HepG2 (cell line): ENCODE results near the gene MIA2. TPM values are rescaled to one million over a fixed set of nuclear protein-coding genes. Genes with fewer than 3 reads are reported as not detected.

Experiments used
- AHDC1 ChIP-seq: sonication (generic); formaldehyde crosslinking; IDR thresholded peaks from 2 replicates; pipeline ENCODE4 v1.5.1; 2020; ENCODE audit warnings: mild to moderate bottlenecking, missing genetic modification reagents, borderline replicate concordance
- DRAP1 ChIP-seq: IDR thresholded peaks from 2 replicates; pipeline ENCODE4 v1.6.1; 2016; ENCODE audit warnings: missing genetic modification reagents, missing compliant biosample characterization
- HNRNPLL ChIP-seq: fragments of 200-400 bp; formaldehyde crosslinking; IDR thresholded peaks from 2 replicates; pipeline ENCODE4 v1.6.1; 2017; ENCODE audit warnings: mild to moderate bottlenecking, low read depth, low read length; ENCODE audit not compliant: poor library complexity, severe bottlenecking
- HOXA5 ChIP-seq: sonication (generic); formaldehyde crosslinking; IDR thresholded peaks from 2 replicates; pipeline ENCODE4 v1.4.0; 2020; ENCODE audit warnings: missing genetic modification reagents
- KDM2A ChIP-seq: sonication (generic); formaldehyde crosslinking; IDR thresholded peaks from 2 replicates; pipeline ENCODE4 v1.4.0; 2020; ENCODE audit warnings: low read depth, missing genetic modification reagents, borderline replicate concordance
- MIER3 ChIP-seq: IDR thresholded peaks from 2 replicates; pipeline ENCODE4 v1.6.1; 2016; ENCODE audit warnings: missing compliant biosample characterization, borderline replicate concordance
- PHF8 ChIP-seq: sonication (generic); formaldehyde crosslinking; IDR thresholded peaks from 2 replicates; pipeline ENCODE4 v1.5.0; 2020; ENCODE audit warnings: missing genetic modification reagents
- SOX5 ChIP-seq: IDR thresholded peaks from 2 replicates; pipeline ENCODE4 v1.6.1; 2016; ENCODE audit warnings: borderline replicate concordance
- TEAD3 ChIP-seq: optimal IDR thresholded peaks from 2 replicates; pipeline ENCODE3; 2016; ENCODE audit warnings: borderline replicate concordance
- XBP1 ChIP-seq: sonication (generic); formaldehyde crosslinking; IDR thresholded peaks from 2 replicates; pipeline ENCODE4 v1.5.0; 2020; ENCODE audit warnings: missing genetic modification reagents
- ZBTB21 ChIP-seq: sonication (generic); formaldehyde crosslinking; IDR thresholded peaks from 2 replicates; pipeline ENCODE4 v1.4.0; 2020; ENCODE audit warnings: missing genetic modification reagents
- ZNF33A ChIP-seq: sonication (generic); formaldehyde crosslinking; IDR thresholded peaks from 2 replicates; pipeline ENCODE4 v1.5.1; 2020; ENCODE audit warnings: missing genetic modification reagents, mild to moderate bottlenecking, moderate library complexity, borderline replicate concordance
- ZNF530 ChIP-seq: sonication (generic); formaldehyde crosslinking; IDR thresholded peaks from 2 replicates; pipeline ENCODE4 v1.5.0; 2020; ENCODE audit warnings: low read depth, mild to moderate bottlenecking, missing genetic modification reagents
- ZNF557 ChIP-seq: sonication (generic); formaldehyde crosslinking; IDR thresholded peaks from 2 replicates; pipeline ENCODE4 v1.4.0; 2020; ENCODE audit warnings: missing genetic modification reagents
- ZNF563 ChIP-seq: sonication (generic); formaldehyde crosslinking; IDR thresholded peaks from 2 replicates; pipeline ENCODE4 v1.8.0; 2022; ENCODE audit warnings: mild to moderate bottlenecking, moderate library complexity, missing genetic modification reagents
- ZNF564 ChIP-seq: sonication (generic); formaldehyde crosslinking; IDR thresholded peaks from 2 replicates; pipeline ENCODE4 v1.8.1; 2023; ENCODE audit warnings: mild to moderate bottlenecking, missing genetic modification reagents
- ZNF616 ChIP-seq: sonication (generic); formaldehyde crosslinking; IDR thresholded peaks from 2 replicates; pipeline ENCODE4 v1.5.0; 2020; ENCODE audit warnings: low read depth, mild to moderate bottlenecking, missing genetic modification reagents
- polyA plus RNA-seq, 8 experiments: library from polyadenylated mRNA; depleted of rRNA in 3 of 8; stranded (reverse) in 7 of 8; unstranded in 1 of 8; fragments of >200 nt; fragmentation: Illumina TruSeq in 4 of 8; extraction: Trizol in 4 of 8; gene quantifications; 2 replicates each; pipeline versions ENCODE4 v1.2.1 to v1.2.3, GENCODE V29; 2011 to 2016; ENCODE audit warnings: low read depth in 4 of 8, missing spikeins in 1 of 8, mixed read lengths in 1 of 8; ENCODE audit not compliant: insufficient read depth in 1 of 8
- total RNA-seq, 5 experiments: library from RNA; depleted of rRNA; stranded (reverse); fragments of >200 nt; fragmentation: Illumina TruSeq; extraction: Trizol; gene quantifications; 2 replicates each; pipeline ENCODE4 v1.2.3, GENCODE V29; 2016; ENCODE audit warnings: low read depth in 1 of 5
- TF ChIP-seq, protein P1 (sequence below): sonication (generic); formaldehyde crosslinking; IDR thresholded peaks from 2 replicates; pipeline ENCODE4 v1.8.1; 2023; ENCODE audit warnings: mild to moderate bottlenecking, moderate library complexity, missing genetic modification reagents
- TF ChIP-seq, protein P2 (sequence below): sonication (generic); formaldehyde crosslinking; conservative IDR thresholded peaks from 2 replicates; pipeline ENCODE4 v1.4.0; 2020; ENCODE audit warnings: missing genetic modification reagents
- TF ChIP-seq, protein P3 (sequence below): sonication (generic); formaldehyde crosslinking; IDR thresholded peaks from 2 replicates; pipeline ENCODE4 v1.4.0; 2020; ENCODE audit warnings: mild to moderate bottlenecking, missing genetic modification reagents

Gene MIA2
- total and polyA plus RNA-seq, 2 of the 13 experiments (the other 11 are each of a cell fraction or from before 2014, with no cell fraction given): 134 to 158 TPM

GRCh38 chr14:39232554-39233415 is 930 bp upstream of the MIA2 start (continued):
- TF ChIP-seq AHDC1 (CRISPR knock-in tag) (no peak), ZNF616 (CRISPR knock-in tag) (no peak), ZNF530 (no peak), KDM2A (no peak; the same call in 1 of the 2 replicates), PHF8 (CRISPR knock-in tag) (peak; percentile 52), HNRNPLL (no peak), HOXA5 (CRISPR knock-in tag) (peak; percentile 77; the same call in 1 of the 2 replicates), MIER3 (no peak; the same call in 1 of the 2 replicates), XBP1 (no peak), ZNF33A (CRISPR knock-in tag) (no peak), ZBTB21 (CRISPR knock-in tag) (no peak), DRAP1 (CRISPR knock-in tag) (0 out of 2 replicates have a peak, but pooled peaks have one; percentile 34), TEAD3 (CRISPR knock-in tag) (peak; percentile 73), SOX5 (CRISPR knock-in tag) (peak; percentile 42; the same call in 1 of the 2 replicates), ZNF564 (no peak), ZNF557 (CRISPR knock-in tag) (no peak), ZNF563 (0 out of 2 replicates have a peak, but pooled peaks have one; percentile 23)
- TF ChIP-seq, protein P1, sequence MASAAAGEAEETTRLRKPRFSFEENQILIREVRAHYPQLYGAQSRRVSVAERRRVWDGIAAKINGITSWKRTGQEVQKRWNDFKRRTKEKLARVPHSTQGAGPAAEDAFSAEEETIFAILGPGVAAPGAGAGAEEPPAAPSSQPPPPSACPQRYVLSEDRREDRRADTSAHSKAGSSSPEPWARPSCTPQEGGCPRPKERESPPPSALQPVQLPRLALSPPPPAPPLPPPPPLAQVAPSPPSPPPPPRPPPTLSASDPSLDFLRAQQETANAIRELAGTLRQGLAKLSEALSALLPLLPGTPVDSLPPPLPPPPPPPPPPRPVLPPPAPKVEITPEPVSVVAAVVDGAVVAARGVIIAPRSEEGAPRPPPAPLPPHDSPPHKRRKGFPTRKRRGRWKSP (CRISPR knock-in tag): peak; percentile 66; the same call in 1 of the 2 replicates
- TF ChIP-seq, protein P2, sequence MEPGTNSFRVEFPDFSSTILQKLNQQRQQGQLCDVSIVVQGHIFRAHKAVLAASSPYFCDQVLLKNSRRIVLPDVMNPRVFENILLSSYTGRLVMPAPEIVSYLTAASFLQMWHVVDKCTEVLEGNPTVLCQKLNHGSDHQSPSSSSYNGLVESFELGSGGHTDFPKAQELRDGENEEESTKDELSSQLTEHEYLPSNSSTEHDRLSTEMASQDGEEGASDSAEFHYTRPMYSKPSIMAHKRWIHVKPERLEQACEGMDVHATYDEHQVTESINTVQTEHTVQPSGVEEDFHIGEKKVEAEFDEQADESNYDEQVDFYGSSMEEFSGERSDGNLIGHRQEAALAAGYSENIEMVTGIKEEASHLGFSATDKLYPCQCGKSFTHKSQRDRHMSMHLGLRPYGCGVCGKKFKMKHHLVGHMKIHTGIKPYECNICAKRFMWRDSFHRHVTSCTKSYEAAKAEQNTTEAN (CRISPR knock-in tag): no peak
- TF ChIP-seq, protein P3, sequence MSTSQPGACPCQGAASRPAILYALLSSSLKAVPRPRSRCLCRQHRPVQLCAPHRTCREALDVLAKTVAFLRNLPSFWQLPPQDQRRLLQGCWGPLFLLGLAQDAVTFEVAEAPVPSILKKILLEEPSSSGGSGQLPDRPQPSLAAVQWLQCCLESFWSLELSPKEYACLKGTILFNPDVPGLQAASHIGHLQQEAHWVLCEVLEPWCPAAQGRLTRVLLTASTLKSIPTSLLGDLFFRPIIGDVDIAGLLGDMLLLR (CRISPR knock-in tag): no peak
